T-cell (primary cell): Measurements from ENCODE around the gene GLT1D1. TPM values are rescaled to one million over a fixed set of nuclear protein-coding genes. Genes with fewer than 3 reads are reported as not detected.

ENCODE experiments used
- ATAC-seq, 4 experiments: fragments of 200-7000 bp in 3 of 4; fragments of 150-1000 bp in 1 of 4; cut with Tn5 transposase; replicated peaks in 1 of 4; 1 replicate in 3 of 4; 2 replicates in 1 of 4; pipeline ENCODE4 v1.10.0; 2021; ENCODE audit warnings: moderate library complexity in 3 of 4, mild to moderate bottlenecking in 2 of 4, moderate number of reproducible peaks in 1 of 4
- CTCF ChIA-PET, 2 donors: fragments of 300-600 bp; sonication (Branson Sonifier 250); formaldehyde crosslinking; loops; one replicate each; lab custom pipeline; 2022; ENCODE audit warnings: antibody characterized with exemption in 2 of 2; lab: Charles Lee
- POLR2A ChIA-PET, 2 donors: fragments of 300-600 bp; sonication (Branson Sonifier 250); formaldehyde crosslinking; loops; one replicate each; lab custom pipeline; 2022; ENCODE audit warnings: antibody characterized with exemption in 2 of 2; lab: Charles Lee
- DNase-seq, 35 experiments: peaks; one replicate each; pipeline versions ENCODE4 v3.0.0 to v3.0.0-alpha.2; 2013 to 2023
- H3K27ac ChIP-seq: one replicate; pipeline ENCODE4 v1.5.1; 2013; ENCODE audit warnings: low read length
- H3K27me3 ChIP-seq, 2 experiments: replicated peaks in 1 of 2; 1 replicate in 1 of 2; 2 replicates in 1 of 2; pipeline versions ENCODE4 v1.6.1 to v1.7.0; 2013; ENCODE audit warnings: low read length in 1 of 2, mixed read lengths in 1 of 2; ENCODE audit not compliant: control insufficient read depth in 2 of 2, insufficient read depth in 2 of 2; ENCODE audit errors: extremely low read depth in 1 of 2
- H3K36me3 ChIP-seq, 2 donors: 1 replicate in 1 of 2; 2 replicates in 1 of 2; pipeline versions ENCODE4 v1.6.1 to v1.7.0; 2013; ENCODE audit warnings: low read length in 1 of 2; ENCODE audit not compliant: control insufficient read depth in 2 of 2, insufficient read depth in 1 of 2; ENCODE audit errors: extremely low read depth in 1 of 2
- H3K4me1 ChIP-seq, 2 experiments: 1 replicate in 1 of 2; 2 replicates in 1 of 2; pipeline versions ENCODE4 v1.6.1 to v1.7.0; 2013; ENCODE audit warnings: low read length in 2 of 2, mixed read lengths in 1 of 2; ENCODE audit not compliant: insufficient read depth in 2 of 2, control insufficient read depth in 1 of 2; ENCODE audit errors: extremely low read depth in 1 of 2
- H3K4me3 ChIP-seq, 2 donors: 1 replicate in 1 of 2; 2 replicates in 1 of 2; pipeline versions ENCODE4 v1.5.1 to v1.7.0; 2013; ENCODE audit warnings: mild to moderate bottlenecking in 2 of 2, low read length in 1 of 2, moderate library complexity in 1 of 2; ENCODE audit not compliant: control insufficient read depth in 1 of 2; ENCODE audit errors: extremely low read depth in 1 of 2
- H3K9me3 ChIP-seq: 2 replicates; pipeline ENCODE4 v1.7.0; 2013
- H3K27ac Mint-ChIP-seq, 2 donors: one replicate each; pipeline ENCODE4 v1.8.0; 2020 to 2021; ENCODE audit warnings: mild to moderate bottlenecking in 2 of 2, mixed read lengths in 2 of 2
- H3K27me3 Mint-ChIP-seq, 2 donors: one replicate each; pipeline ENCODE4 v1.8.0; 2021 to 2022; ENCODE audit warnings: mixed read lengths in 2 of 2
- H3K36me3 Mint-ChIP-seq: one replicate; pipeline ENCODE4 v1.8.0; 2021; ENCODE audit warnings: mixed read lengths
- H3K4me1 Mint-ChIP-seq, 3 donors: one replicate each; pipeline ENCODE4 v1.8.0; 2020 to 2022; ENCODE audit warnings: mixed read lengths in 3 of 3, mild to moderate bottlenecking in 1 of 3
- H3K4me3 Mint-ChIP-seq, 3 donors: one replicate each; pipeline ENCODE4 v1.8.0; 2020 to 2022; ENCODE audit warnings: mild to moderate bottlenecking in 3 of 3, mixed read lengths in 3 of 3, moderate library complexity in 3 of 3
- H3K9me3 Mint-ChIP-seq, 3 donors: one replicate each; pipeline ENCODE4 v1.8.0; 2020 to 2022; ENCODE audit warnings: mixed read lengths in 3 of 3
- WGBS: methylation state at CpG from one replicate; pipeline ENCODE4 v1.1.5; 2013; ENCODE audit warnings: missing lambda C conversion rate; ENCODE audit not compliant: insufficient coverage; 5-methylcytosine and 5-hydroxymethylcytosine counted together
- total RNA-seq, 35 experiments: library from RNA in 6 of 35; stranded (reverse) in 6 of 35; fragments of 120-200 nt in 1 of 35; gene quantifications; one replicate each; pipeline versions ENCODE4 v1.2.1 to v1.2.4 and lab custom pipeline; 2013 to 2026

GLT1D1 gene
- total RNA-seq, 5 donors from 2014 or later (not counting 1 experiment from before 2014, with no cell fraction given) = 0.14 to 0.26 TPM; not detected in 3

GRCh38 chr12:128867466-128867865 lies 14.2 kb downstream of the GLT1D1 start:
- Histone ChIP-seq H3K4me3 (no peak overlapping the region), H3K9me3 (no peaks in the 10 kb centered on the region), H3K4me1 (no peaks in the 10 kb centered on the region), H3K27me3 (peaks cover 0 to 2% of the 10 kb centered on the region in 2 experiments), H3K36me3 (no peaks in the 10 kb centered on the region), H3K27ac (no peak overlapping the region)
- no peak overlapping the region for H3K4me3 Mint-ChIP-seq
- H3K36me3 Mint-ChIP-seq = no peaks in the 10 kb centered on the region
- ChIA-PET CTCF (no interaction called here), POLR2A (no interaction called here)
- no peak overlapping the region for H3K27ac Mint-ChIP-seq
- DNase-seq (no peak), ATAC-seq (no peak)
- 83% methylated on average over 9 of the region's 13 CpGs for WGBS
- H3K9me3 Mint-ChIP-seq = no peaks in the 10 kb centered on the region
- H3K27me3 Mint-ChIP-seq = peaks cover 2 to 3% of the 10 kb centered on the region in 2 donors
- H3K4me1 Mint-ChIP-seq = peaks cover 0 to 9% (median 0%) of the 10 kb centered on the region in 3 donors

- ChIA-PET CTCF (no interaction called here), POLR2A (no interaction called here)
- ATAC-seq = no peak
- Mint-ChIP-seq H3K4me1 (no peaks in the 10 kb centered on the region), H3K4me3 (no peak overlapping the region), H3K36me3 (peaks cover 2% of the 10 kb centered on the region), H3K27ac (no peak overlapping the region), H3K9me3 (peaks cover 3 to 10% (median 6%) of the 10 kb centered on the region in 3 donors), H3K27me3 (peaks cover 2 to 3% of the 10 kb centered on the region in 2 donors)
- WGBS = no CpG with 5 or more reads among the region's 2 CpGs
- no peak for DNase-seq
- H3K9me3 ChIP-seq = no peaks in the 10 kb centered on the region
- no peaks in the 10 kb centered on the region for H3K36me3 ChIP-seq
- H3K4me1 ChIP-seq = no peaks in the 10 kb centered on the region
- peaks cover 0 to 2% of the 10 kb centered on the region in 2 experiments for H3K27me3 ChIP-seq
- no peak overlapping the region for H3K27ac ChIP-seq
- H3K4me3 ChIP-seq = no peak overlapping the region
These were observed 18.2 kb downstream of the GLT1D1 start for GRCh38 chr12:128871516-128871892.

GRCh38 chr12:128872303-128872702 lies 19.0 kb downstream of the GLT1D1 start:
- POLR2A ChIA-PET = no interaction called here

GRCh38 chr12:128876559-128876958 lies 23.3 kb downstream of the GLT1D1 start:
- Histone ChIP-seq H3K4me3 (no peak overlapping the region), H3K27ac (no peak overlapping the region), H3K9me3 (no peaks in the 10 kb centered on the region), H3K36me3 (no peaks in the 10 kb centered on the region), H3K27me3 (no peaks in the 10 kb centered on the region), H3K4me1 (no peaks in the 10 kb centered on the region)
- Mint-ChIP-seq H3K27ac (no peak overlapping the region), H3K4me1 (no peaks in the 10 kb centered on the region), H3K36me3 (peaks cover 5% of the 10 kb centered on the region), H3K4me3 (no peak overlapping the region), H3K9me3 (peaks cover 6 to 27% (median 16%) of the 10 kb centered on the region in 3 donors), H3K27me3 (peaks cover 0 to 2% of the 10 kb centered on the region in 2 donors)
- ChIA-PET POLR2A (no interaction called here), CTCF (interaction anchor here in 1 of 2 donors (0.6 kb wide), 1 partner anchor 20 kb away, joined by 4 read pairs; no protein-coding TSS in a partner anchor)
- ATAC-seq = no peak
- WGBS = no CpG with 5 or more reads among the region's 2 CpGs
- DNase-seq = no peak

More at GRCh38 chr12:128872303-128872702, 19.0 kb downstream of the GLT1D1 start:
- Mint-ChIP-seq H3K27ac (no peak overlapping the region), H3K36me3 (peaks cover 5% of the 10 kb centered on the region), H3K4me1 (no peaks in the 10 kb centered on the region), H3K27me3 (peaks cover 2 to 3% of the 10 kb centered on the region in 2 donors), H3K4me3 (no peak overlapping the region), H3K9me3 (peaks cover 6 to 16% (median 8%) of the 10 kb centered on the region in 3 donors)
- no peaks in the 10 kb centered on the region for H3K9me3 ChIP-seq
- WGBS = 71% methylated on average over 3 of the region's 5 CpGs
- no peaks in the 10 kb centered on the region for H3K4me1 ChIP-seq
- no peak overlapping the region for H3K4me3 ChIP-seq
- H3K36me3 ChIP-seq = no peaks in the 10 kb centered on the region
- peaks cover 0 to 2% of the 10 kb centered on the region in 2 experiments for H3K27me3 ChIP-seq
- ATAC-seq (no peak), DNase-seq (no peak)
- no peak overlapping the region for H3K27ac ChIP-seq
- CTCF ChIA-PET = no interaction called here

GRCh38 chr12:128879898-128880764 lies 26.9 kb downstream of the GLT1D1 start:
- Histone ChIP-seq H3K27me3 (no peaks in the 10 kb centered on the region), H3K4me1 (no peaks in the 10 kb centered on the region), H3K4me3 (no peak overlapping the region), H3K9me3 (no peaks in the 10 kb centered on the region), H3K36me3 (no peaks in the 10 kb centered on the region), H3K27ac (no peak overlapping the region)
- Mint-ChIP-seq H3K27me3 (peaks cover 0 to 2% of the 10 kb centered on the region in 2 donors), H3K27ac (no peak overlapping the region), H3K9me3 (peaks cover under 1 to 22% (median 16%) of the 10 kb centered on the region in 3 donors), H3K4me1 (no peaks in the 10 kb centered on the region), H3K36me3 (peaks cover 5% of the 10 kb centered on the region), H3K4me3 (no peak overlapping the region)
- no CpG with 5 or more reads among the region's 4 CpGs for WGBS
- DNase-seq (no peak), ATAC-seq (no peak)
- ChIA-PET CTCF (no interaction called here), POLR2A (no interaction called here)

GRCh38 chr12:128891856-128892255 lies 38.6 kb downstream of the GLT1D1 start:
- Histone ChIP-seq H3K4me1 (no peaks in the 10 kb centered on the region), H3K27me3 (peaks cover 0 to 2% of the 10 kb centered on the region in 2 experiments), H3K9me3 (no peaks in the 10 kb centered on the region), H3K27ac (no peak overlapping the region), H3K4me3 (no peak overlapping the region), H3K36me3 (no peaks in the 10 kb centered on the region)
- ChIA-PET POLR2A (no interaction called here), CTCF (no interaction called here)
- no peak overlapping the region for H3K4me3 Mint-ChIP-seq
- no peak for DNase-seq
- H3K9me3 Mint-ChIP-seq = no peaks in the 10 kb centered on the region
- no peaks in the 10 kb centered on the region for H3K27me3 Mint-ChIP-seq
- H3K4me1 Mint-ChIP-seq = no peaks in the 10 kb centered on the region
- no peaks in the 10 kb centered on the region for H3K36me3 Mint-ChIP-seq
- 85% methylated on average over 5 of the region's 6 CpGs for WGBS
- no peak for ATAC-seq
- no peak overlapping the region for H3K27ac Mint-ChIP-seq
